Activated CD4-positive, alpha-beta T cell treated with anti-CD3 and anti-CD28 coated beads for 1 hour (primary cell): ENCODE data around the gene TMEM242.

Source experiments
- DNase-seq: peaks from one replicate; pipeline ENCODE4 v3.0.0-alpha.2; 2020

The TMEM242 gene

DNA sequence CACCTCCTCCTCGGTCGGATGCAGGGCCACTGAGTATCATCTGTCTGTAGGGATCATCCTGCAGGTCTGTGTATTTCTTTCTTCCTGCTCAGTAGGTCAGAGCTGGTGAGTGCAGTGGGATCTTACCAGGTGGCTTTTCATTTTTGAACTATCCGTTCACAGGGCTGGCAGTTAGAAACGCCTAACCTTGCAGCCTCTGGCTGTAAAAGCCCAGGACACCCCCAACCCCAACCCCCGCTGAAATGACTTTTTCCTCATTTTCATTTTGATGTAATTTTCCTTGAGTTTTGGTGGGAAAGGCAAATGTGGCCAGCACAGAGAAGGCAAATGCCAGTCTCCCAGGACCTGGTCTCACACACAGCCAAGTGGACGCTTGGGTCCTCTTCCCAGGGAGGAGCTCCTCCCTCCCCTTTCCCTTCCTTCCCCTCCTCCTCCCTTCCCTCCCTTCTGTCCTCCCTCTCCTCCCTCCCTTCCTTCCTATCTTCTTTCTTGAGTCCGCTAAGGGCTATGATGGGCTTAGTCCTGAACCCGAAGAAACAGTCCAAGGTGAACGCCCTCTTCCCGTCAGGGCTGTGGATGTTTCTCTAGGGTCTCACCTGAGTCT lies 36.0 kb downstream of the TMEM242 start:
- no peak for DNase-seq

DNA sequence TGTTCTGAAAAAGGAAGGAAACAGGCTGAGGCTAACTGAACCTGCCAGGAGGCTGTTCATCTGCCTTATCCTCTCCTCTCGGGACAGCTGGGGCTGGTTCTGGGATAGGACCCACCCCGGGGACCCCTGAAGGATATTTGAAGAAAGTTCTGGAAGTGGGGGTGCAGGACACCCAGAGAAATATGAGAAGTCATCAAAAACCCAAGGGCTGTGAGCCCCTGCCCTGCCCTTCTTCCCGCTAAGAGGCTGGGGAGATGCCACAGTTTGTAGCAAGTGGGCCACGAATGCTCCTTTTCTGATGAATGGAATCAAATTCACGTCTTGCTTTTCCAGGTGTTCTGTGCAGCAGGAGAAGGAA lies 37.9 kb downstream of the TMEM242 start:
- no peak for DNase-seq

DNA sequence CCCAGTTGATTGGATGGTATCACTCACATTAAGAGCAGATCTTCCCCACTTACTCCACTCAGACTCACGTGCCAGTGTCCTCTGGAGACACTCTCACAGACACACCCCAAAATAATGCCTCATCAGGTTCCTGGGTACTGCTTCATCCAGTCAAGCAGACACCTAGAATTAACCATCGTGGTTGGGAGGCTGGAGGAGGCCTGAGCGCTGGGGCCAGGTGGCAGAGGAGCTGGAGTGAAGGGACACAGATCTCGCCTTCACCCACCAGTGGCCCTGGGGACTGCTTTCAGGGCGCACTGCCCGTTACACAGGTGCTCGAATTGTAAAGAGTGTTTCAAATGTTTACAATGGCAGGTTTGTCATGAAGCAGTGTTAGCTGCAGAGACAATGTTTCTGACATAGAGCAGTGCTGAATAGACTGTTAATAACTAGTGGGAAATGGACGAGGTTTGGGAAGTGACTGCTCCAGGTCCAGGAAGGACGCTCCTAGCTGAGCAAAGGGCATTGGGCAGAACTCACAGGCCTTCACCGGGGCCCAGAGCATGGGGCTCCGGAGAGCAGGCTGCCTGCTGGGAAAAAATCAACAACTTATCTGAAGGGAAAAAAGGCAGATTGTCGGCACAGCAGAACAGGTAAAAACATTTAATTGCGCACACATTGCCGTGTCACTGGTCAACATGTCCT lies 38.4 kb downstream of the TMEM242 start:
- no peak for DNase-seq

DNA sequence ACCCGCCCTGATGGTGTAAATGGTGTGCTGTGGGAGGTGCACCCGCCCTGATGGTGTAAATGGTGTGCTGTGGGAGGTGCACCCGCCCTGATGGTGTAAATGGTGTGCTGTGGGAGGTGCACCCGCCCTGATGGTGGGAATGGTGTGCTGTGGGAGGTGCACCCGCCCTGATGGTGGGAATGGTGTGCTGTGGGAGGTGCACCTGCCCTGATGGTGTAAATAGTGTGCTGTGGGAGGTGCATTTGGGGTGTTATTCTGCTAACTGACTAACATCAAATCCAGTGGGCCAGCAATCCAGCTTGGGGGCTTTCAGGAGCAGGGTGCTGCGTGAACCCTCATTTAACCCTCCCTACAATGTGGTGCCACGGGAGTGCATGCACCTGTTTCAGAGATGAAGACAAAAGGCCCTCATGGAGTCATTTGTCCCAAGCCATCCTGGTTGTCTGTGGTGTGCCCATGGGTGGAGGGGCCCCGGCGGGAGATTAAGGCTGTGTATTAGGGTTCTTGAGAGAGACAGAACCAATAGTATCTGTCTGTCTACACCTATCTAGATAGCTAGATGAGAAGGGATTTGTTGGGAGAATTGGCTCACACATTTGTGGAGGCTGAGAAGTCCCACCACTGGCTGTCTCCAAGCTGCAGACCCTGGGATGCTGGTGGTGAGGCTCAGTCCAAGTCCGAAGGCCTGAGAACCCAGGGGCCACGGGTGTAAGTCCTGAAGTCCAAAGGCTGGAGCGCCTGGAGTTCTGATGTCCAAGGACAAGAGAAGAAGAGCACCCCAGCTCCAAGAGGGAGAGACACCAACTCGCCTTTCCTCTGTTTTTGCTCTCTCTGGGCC lies 39.2 kb downstream of the TMEM242 start:
- no peak for DNase-seq

DNA sequence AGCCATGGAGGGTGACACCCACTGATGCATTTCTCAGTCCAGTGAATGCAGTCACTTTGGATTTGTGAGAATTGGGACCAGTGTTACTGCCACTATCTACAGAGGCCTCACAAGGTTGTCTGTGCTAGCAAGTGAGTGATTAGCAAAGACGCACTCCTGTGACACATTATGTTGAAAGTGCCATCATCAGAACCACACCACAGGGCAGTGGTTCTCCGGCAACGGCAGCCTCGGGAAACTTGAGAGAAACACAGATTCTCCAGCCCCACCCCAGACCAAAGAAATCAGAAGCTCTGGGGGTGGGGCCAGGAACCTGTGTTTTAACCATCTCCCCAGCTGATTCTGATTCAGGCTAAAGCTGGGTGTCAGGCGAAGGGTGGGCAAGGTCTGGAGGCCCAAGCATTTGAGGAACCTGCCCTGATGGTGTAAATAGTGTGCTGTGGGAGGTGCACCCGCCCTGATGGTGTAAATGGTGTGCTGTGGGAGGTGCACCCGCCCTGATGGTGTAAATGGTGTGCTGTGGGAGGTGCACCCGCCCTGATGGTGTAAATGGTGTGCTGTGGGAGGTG lies 39.9 kb downstream of the TMEM242 start:
- no peak for DNase-seq

DNA sequence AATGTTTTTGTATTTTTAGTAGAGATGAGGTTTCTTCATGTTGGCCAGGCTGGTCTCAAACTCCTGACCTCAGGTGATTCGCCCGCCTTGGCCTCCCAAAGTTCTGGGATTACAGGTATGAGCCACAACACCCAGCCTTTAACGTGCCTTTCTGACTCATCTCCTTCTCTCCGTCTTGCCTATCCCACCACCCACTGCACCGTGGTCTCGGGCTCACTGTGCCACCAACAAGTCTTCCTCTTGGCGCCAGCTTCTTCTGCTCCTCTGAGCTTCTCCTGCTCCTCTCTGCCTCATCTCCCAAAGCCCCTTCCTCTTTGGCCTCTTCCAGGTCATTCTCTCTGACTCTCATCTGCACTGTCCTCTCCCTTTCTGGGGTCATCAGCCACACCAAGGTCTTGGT lies 41.0 kb downstream of the TMEM242 start:
- no peak for DNase-seq

DNA sequence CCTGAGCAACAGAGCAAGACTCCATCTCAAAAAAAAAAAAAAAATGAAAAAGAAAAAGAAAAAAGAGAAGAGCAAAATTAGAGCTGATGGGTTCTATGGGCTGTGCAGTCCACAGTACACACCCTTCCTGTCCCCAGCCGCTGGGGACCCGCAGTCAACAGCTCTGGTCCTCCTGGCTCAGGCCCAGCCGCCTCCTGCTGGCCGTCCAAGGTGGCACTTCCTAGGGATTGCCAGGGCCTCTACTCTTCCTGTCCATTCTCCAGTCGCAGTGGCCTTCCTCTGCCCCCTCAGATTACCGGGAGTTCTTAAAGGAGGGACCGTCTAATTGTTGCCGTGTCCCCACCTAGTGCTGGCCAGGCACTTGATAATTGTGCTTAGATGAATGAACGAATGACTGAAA lies 41.7 kb downstream of the TMEM242 start:
- no peak for DNase-seq

DNA sequence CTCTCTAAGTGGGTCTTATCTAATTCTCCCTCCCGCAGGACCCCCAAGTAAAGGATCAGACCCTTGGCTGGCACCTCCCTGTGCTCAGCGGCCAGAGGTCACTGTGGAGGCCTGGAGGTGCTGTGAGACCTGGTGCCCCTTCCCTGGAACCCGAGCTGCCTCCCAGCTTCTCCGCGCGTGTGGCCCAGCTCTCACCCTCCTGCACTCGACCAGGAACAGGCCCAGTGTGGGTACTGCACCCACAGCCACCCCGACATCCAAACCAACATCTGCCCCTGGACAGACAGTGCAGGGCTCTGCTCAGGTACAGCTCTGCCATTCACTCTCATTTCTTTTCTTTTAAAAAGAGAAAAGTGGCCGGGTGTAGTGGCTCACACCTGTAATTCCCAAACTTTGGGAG lies 42.4 kb downstream of the TMEM242 start:
- DNase-seq = no peak

DNA sequence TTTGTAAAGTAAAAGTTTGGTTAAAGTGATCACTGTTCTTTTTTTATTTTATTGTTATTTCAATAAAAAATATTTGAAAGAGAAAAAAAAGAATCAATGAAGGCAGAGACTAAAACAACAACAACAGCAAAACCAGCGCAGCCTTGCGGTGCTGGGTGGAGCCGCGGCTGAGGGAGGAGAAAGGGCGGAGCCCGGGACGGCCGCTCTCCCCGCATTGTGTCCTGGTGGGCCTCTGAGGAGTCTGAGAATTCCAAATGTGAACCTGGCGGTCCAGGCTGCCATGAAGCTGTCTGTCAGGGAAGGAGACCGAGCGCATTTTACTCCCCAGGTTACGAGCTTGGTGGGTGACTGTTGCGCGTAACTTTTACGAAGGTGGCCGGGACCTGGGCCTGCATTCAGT lies 43.2 kb downstream of the TMEM242 start:
- DNase-seq = no peak

DNA sequence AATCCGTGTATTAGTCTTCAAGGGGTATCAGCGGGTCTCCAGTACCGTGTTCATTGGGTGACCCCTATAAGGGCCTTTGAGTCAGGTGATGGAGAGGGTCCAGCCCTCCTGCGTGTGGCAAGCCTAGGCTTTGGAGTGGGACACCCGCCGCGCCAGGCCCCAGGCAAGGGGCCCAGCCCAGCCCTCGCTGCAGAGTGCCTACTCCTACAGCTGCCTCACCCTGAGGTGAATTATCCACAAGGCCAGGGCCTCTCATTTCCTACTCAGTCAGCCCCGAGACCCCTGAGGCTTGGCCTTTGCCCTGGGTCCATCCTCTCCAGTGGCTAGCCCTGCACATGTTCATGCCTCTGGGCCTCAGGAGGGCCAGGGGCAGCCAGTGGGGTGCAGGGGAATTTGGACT lies 45.1 kb downstream of the TMEM242 start:
- no peak for DNase-seq

DNA sequence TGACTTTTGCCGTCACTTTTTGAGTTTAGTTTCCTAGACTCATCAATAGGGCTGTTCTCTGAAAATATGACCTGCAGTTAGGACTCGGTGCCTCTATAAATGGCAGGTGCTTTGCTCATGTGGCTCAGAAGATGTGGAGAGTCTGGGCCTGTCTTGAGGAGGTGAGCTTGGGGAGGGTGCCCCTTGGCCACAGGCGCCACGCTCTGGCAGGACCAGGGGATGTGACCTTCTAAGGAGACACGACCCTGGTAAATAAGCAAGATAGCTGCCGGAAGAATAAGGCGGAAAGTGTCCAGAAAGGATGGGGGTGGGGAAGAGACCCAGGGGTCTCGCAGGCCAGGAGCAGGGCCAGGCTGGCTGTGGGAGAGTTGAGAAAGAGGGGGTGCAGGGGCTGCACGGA lies 46.6 kb downstream of the TMEM242 start:
- no peak for DNase-seq

DNA sequence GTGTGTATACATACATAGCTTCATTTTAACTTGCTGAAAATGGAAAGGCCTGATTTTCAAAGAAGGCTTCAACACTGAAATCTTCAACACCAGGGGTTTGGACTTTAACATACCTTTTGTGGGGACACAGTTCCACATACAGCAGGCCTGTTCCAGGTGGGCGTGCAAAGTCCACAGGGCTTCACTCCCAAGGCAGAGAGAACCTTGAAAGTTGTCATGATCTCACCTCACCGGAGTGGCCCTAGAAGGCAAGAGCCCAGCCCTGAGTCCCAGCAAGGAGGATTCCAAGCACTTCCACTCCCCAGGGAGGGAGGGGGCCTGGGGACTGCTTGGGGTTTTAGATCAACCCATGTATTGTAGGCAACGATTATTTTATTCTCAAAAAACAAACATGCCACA lies 47.2 kb downstream of the TMEM242 start:
- no peak for DNase-seq

DNA sequence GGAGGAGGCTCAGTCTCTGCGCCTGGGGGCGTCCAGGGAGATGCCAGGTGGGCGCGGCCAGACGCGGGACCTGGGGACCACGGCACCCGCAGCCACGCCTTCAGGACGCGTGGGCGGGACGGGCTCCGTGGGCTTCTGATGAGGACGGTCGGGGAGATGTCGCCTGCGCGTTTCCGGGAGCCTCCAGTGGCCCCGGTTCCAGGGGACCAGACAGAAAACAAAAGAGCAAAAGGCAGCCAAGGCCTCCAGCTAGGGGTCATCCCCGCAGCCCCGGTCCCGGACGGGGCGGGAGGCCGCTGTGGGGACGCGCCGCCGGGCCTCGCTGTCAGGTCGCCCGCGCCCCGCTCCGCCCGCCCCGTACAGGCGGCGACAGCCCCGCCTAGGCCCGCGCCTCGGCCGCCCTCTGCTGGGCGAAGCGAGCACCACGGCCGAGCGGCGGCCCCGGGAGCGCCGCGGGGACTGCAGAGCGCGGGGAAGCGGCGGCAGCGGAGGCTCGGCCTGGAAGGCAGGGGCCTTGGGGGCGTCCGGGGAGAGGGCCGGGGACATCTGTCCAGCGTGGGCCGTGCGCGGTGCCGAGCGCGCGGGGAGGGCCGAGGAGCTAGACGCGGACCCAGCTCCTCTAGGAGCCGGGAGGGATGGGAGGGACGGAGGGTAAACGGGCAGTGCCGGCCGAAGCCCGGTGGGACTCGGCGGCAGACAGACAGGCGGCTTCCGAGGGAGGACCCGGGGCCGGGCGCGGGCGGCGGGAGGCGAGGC lies 48.7 kb downstream of the TMEM242 start:
- peak; percentile 73 for DNase-seq

DNA sequence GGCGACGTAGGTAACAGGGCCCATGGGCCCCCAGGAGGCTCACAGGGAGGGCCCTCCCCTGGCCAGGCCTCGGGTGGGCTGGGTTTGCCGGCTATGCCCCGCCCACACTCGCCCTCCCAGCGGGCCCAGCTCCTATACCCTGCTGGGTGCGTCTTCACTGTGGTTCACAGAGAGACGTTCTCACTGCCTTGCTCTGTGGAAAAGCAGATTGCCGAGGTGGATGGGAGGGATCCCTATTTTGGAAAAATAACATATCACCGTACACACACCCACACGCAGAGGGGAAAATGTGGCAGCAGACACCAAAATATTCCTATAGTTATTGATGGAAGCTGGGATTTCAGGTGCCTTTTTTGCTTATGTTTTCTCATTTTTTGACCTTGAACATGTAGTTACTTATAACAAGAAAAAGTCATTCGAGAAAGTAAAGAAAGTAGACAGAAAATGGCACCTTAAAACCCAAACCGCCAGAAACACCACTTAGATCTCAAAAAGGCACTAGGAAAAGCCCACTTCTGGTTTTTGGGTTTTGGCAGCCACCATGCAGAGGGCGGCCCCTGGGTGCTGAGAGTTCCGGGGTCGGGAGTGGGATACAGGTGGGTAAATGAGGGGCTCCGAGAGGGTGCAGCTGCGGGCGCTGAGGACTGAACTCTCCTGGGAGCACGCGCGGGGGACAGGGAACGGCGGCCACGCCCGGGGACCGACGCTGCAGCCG lies 49.4 kb downstream of the TMEM242 start:
- DNase-seq = peak; percentile 57

DNA sequence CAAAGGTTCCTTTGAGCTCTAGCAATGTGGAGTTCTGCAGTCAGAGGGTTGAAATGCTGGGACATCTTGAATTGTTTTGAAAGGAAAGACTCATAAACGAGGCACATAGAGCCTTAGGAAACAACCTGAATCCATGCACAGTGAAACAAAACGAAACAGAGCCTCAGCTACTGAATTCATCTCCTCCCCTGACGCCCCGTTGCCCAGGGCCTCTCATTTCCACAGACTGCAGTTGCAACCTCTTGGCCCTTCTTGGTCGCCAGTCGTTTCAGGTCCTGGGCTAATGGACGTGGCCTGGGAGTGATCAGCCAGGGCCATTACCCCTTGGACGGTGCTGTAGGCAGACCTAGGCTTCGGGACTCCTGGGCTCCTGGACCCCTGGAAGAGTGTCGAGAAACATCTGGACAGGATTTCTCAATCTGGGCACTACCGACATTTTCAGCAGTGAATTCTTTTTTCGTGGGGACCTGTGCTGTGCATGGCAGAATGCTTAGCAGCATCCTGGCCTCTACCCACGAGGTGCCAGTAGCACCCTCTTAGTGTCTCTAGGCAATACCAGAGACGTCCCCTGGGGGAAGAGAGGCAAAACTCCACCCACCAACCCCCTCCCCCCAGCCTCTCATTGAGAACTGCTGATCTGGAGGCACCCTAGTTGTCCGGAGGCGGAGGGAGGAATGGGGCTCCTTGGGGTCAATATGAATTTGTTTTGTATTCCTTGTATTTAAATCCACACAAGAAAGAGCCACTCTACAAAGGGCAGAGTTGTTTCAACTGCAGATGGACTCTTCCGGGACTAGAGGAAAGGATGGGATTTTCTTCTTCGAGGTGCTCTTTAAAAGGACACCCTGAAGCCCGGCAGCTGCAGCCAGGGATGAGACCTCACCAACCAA lies 50.2 kb downstream of the TMEM242 start:
- DNase-seq = no peak

DNA sequence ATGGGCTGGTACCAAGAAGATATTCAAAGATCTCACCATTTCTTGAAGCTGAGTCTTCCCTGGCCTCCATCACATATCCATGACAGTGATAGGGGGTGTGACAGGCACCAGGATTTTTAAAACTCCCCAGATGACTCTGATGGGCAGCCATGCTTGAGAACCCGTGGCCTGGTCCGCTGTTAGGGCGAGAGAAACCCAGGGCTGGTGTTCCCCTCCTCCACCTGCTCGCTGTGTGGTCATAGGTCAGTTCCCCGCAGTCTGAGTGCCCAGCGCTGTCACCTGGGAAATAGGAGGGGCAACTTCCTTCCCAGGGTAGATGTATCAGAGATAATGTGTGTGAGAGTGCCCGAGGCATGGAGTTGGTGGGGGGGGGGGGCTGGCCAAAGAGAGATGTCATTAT lies 50.9 kb downstream of the TMEM242 start:
- DNase-seq = no peak

DNA sequence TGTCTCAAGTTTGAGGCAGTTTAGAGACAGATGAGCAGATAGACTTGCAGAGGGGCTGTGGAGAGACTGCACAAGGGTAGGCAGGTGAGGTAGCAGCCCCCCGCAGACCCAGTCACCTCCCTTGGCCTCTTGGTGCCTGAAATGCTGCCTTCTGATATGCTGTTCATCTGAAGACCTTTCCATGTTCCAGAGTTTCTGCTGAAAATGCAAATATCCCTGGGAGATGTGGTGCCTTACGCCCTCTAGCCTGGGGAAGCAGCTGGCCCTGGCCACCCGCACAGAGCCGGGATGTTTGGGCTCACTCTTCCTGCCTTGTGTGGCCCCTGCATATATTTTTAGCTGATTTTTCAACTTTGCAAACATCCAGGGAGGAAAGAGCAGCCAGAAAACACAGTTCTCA lies 51.4 kb downstream of the TMEM242 start:
- DNase-seq = no peak

DNA sequence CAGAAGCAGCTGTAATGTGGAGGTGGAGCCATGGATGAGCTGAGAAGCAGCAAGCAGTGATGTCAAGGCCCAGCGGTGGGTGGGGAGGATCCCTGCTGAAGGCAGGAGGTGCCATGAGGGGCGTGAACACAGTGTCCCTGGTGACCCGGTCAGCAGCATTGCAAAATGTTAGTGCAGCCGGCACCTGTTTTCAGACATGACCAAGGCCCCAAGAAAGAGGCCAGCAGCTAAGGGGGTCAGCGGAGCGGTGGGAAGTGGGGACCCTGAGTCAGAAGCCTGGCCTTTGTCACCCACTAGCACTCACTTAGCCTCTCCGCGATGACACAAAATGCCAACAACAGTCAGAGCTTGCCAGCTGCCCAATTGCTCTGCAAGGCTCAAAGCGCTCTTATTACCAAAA lies 51.9 kb downstream of the TMEM242 start:
- no peak for DNase-seq

DNA sequence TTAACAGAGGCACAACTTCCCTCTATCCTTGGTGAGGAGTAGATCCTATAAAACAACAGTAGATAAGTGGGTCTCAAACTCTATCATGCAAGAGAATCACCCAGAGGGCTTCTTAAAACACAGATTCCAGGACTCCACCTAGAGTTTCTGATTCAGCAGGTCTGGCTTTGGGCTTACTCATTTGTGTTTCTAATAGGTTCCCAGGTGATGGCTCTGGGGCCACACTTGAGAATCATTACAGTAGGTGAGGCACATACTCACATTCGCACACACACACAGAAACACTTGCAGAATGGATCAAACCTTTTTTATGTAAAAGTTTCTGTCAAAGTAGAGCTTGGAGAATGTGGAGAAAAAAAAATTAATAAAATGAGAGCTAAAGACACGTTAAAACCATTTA lies 52.4 kb downstream of the TMEM242 start:
- no peak for DNase-seq

DNA sequence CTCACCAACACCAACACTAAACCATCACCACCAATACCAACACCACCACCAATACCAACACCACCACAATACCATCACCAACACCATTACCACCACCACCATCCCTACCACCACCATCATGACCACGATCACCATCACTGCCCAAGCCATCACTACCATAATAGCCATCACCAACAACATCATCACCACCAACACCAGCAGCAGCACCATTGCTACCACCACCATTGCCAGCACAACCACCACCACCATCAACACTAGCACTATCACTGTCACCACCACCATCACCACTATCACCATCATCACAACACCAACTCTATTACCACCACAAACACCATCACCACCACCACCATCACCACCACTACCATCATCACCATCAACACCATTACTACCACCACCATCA lies 53.0 kb downstream of the TMEM242 start:
- no peak for DNase-seq

DNA sequence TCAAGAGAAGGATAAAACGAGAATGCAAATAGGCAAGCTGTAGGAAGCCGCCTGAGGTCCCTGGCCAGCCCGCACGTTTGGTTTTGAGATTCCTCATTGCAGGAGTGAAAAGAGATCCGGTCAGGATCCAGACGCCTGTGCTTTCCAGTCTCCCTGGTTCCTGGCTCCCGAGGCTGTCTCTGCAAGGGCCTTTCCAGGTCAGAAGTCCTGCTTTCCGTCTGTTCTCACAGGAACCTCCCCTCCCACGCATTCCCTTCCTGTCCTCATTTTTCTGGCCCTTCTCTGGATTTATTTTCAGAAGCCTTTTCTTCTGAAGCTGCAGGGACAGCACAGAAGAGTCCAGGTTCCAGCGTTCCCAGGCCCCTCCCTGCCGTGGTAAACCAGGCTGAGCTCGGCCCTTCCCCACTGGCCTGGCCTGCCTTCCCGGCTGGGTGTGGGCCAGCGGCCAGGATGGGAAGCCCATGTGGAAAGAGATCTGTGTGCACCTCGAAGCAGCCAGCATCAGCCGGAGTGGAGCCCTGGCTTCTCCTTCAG lies 54.0 kb downstream of the TMEM242 start:
- DNase-seq = no peak
